Activated T-cell treated with anti-CD3 and anti-CD28 coated beads for 48 hours (primary cell): ENCODE results near the gene ADIRF.
"Not testable (repeated sequence)": the region's sequence is repeated elsewhere in the genome, so short reads cannot be mapped to it uniquely, and the experiment has no call there.

Source experiments
- DNase-seq: peaks from one replicate; pipeline ENCODE4 v3.0.0-alpha.2; 2020; ENCODE audit warnings: low read depth

ADIRF gene

GRCh38 chr10:86968271-86968993 is at the start of gene ADIRF:
TSS of gene ADIRF (plus strand) at chr10:86968482. CDS start at chr10:86968545, 63 bp downstream.
- no peak for DNase-seq

- no peak for DNase-seq
Measured at GRCh38 chr10:86922553-86922961, 45.7 kb upstream of the ADIRF start.

GRCh38 chr10:86929468-86930380 is 38.6 kb upstream of the ADIRF start:
- DNase-seq, result no peak

GRCh38 chr10:86931872-86932271 is 36.4 kb upstream of the ADIRF start:
- DNase-seq, result no peak

- DNase-seq, result no peak
Measured at GRCh38 chr10:86932674-86933073, 35.6 kb upstream of the ADIRF start.

GRCh38 chr10:86934162-86934711 is 34.0 kb upstream of the ADIRF start:
- DNase-seq, result not testable (repeated sequence)

- DNase-seq, result no peak
Measured at GRCh38 chr10:86936661-86937501, 31.4 kb upstream of the ADIRF start.

- DNase-seq, result no peak
Measured at GRCh38 chr10:86937502-86938154, 30.7 kb upstream of the ADIRF start.

- DNase-seq, result no peak
Measured at GRCh38 chr10:86938260-86938659, 30.0 kb upstream of the ADIRF start.

- not testable (repeated sequence) for DNase-seq
Measured at GRCh38 chr10:86940076-86940475, 28.2 kb upstream of the ADIRF start.

GRCh38 chr10:86940677-86941076 is 27.6 kb upstream of the ADIRF start:
- no peak for DNase-seq

- no peak for DNase-seq
Measured at GRCh38 chr10:86941426-86941825, 26.9 kb upstream of the ADIRF start.

- DNase-seq, result no peak
Measured at GRCh38 chr10:86941991-86942421, 26.3 kb upstream of the ADIRF start.

- DNase-seq, result no peak
Measured at GRCh38 chr10:86942441-86943315, 25.6 kb upstream of the ADIRF start.

- no peak for DNase-seq
Measured at GRCh38 chr10:86943316-86944030, 24.8 kb upstream of the ADIRF start.

- no peak for DNase-seq
Measured at GRCh38 chr10:86944031-86944419, 24.3 kb upstream of the ADIRF start.

GRCh38 chr10:86944471-86944870 is 23.8 kb upstream of the ADIRF start:
- no peak for DNase-seq

- DNase-seq, result no peak
Measured at GRCh38 chr10:86944907-86945306, 23.4 kb upstream of the ADIRF start.

- DNase-seq, result no peak
Measured at GRCh38 chr10:86945361-86946212, 22.7 kb upstream of the ADIRF start.
